Hepatocyte (in vitro differentiated cells): ENCODE results near the gene HYCC2.

Experiments used
- CTCF ChIP-seq: fragments of 200-600 bp; sonication (generic); IDR thresholded peaks from 2 replicates; pipeline ENCODE4 v1.5.1; 2016; ENCODE audit warnings: antibody characterized with exemption, mild to moderate bottlenecking; ENCODE audit not compliant: poor library complexity
- EZH2 ChIP-seq: fragments of 200-600 bp; sonication (generic); IDR thresholded peaks from 2 replicates; pipeline ENCODE4 v1.6.1; 2016; ENCODE audit warnings: antibody characterized with exemption, mild to moderate bottlenecking, borderline replicate concordance

DNA sequence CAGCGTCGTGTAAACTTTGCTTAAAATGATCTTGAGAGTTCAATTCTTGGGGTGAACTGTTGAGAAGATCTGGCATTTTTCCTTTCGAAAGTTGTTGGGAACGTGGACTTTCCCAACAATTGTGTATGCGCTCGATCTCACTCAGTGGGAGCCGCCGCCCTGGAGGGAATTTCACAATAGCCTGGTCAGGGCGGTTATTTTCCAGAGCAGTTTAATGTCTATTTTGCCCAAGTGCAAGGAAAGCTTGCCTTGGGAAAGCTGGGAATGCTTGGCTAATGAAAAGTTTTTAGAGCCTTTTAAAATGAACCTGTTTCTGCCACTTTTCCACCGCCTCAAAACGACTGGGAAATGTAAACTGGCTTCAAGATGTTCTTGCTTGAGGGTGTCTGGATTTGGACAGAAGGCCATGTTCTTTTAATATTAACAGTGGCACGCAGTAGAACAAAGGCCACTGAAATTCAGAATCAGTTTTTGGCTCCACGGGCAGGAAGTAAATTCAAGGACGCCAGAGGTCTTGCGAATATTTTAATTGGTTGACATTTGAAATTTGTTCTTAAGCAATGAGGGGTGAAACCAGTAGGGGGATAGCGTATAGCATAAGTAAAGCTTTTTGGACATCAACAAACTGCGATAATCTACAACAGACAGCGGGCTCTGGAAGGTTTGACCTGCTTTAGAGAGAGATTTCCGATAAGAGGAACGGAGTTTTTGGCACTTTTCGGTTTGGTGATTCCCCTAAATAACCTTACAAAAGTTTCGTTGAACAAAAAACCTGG lies 45.7 kb upstream of the HYCC2 start:
- TF ChIP-seq CTCF (peak; percentile 11), EZH2 (no peak)
